Peyer's patch (tissue), 4 donors: ENCODE results near the gene TRAF2. TPM values are rescaled to one million over a fixed set of nuclear protein-coding genes. Genes with fewer than 3 reads are reported as not detected.

Experiments
- DNase-seq, 3 donors: peaks; one replicate each; pipeline ENCODE4 v3.0.0-alpha.2; 2017 to 2019
- H3K27ac ChIP-seq, 4 donors: fragments of 200-600 bp; sonication (generic); one replicate each; pipeline ENCODE4 v1.5.1; 2016 to 2019
- H3K27me3 ChIP-seq, 2 donors: fragments of 200-600 bp; sonication (generic); one replicate each; pipeline ENCODE4 v1.5.1; 2019
- H3K36me3 ChIP-seq, 3 donors: fragments of 200-600 bp; sonication (generic); one replicate each; pipeline ENCODE4 v1.5.1; 2016 to 2019
- H3K4me1 ChIP-seq, 4 donors: fragments of 200-600 bp; sonication (generic); one replicate each; pipeline ENCODE4 v1.5.1; 2016 to 2019
- H3K4me3 ChIP-seq, 4 donors: fragments of 200-600 bp; sonication (generic); 1 replicate in 3 of 4; 2 replicates in 1 of 4; pipeline ENCODE4 v1.5.1; 2016 to 2019; ENCODE audit warnings: mild to moderate bottlenecking in 1 of 4
- H3K9me3 ChIP-seq, 4 donors: fragments of 200-600 bp; sonication (generic); one replicate each; pipeline ENCODE4 v1.5.1; 2016 to 2019; ENCODE audit warnings: mild to moderate bottlenecking in 1 of 4
- POLR2A ChIP-seq, 2 donors: fragments of 450-650 bp; IDR thresholded peaks; one replicate each; pipeline ENCODE4 v1.5.1; 2017; ENCODE audit warnings: antibody characterized with exemption in 2 of 2, mild to moderate bottlenecking in 2 of 2, moderate library complexity in 2 of 2
- total RNA-seq, 4 donors: library from RNA; depleted of rRNA; stranded (reverse); fragments of >200 nt; gene quantifications; one replicate each; pipeline ENCODE4 v1.1.0, GENCODE V29; 2016
- TF ChIP-seq, protein P1 (sequence below), 6 experiments: fragments of 450-650 bp in 4 of 6; fragments of 200-600 bp in 2 of 6; sonication (generic) in 1 of 6; IDR thresholded peaks; one replicate each; pipeline ENCODE4 v1.5.1; 2017 to 2019; ENCODE audit warnings: antibody characterized with exemption in 6 of 6, mild to moderate bottlenecking in 3 of 6, moderate library complexity in 1 of 6

The TRAF2 gene
- total RNA-seq, 4 donors from 2014 or later: 17.5 to 75.1 (median 22.2) TPM

DNA sequence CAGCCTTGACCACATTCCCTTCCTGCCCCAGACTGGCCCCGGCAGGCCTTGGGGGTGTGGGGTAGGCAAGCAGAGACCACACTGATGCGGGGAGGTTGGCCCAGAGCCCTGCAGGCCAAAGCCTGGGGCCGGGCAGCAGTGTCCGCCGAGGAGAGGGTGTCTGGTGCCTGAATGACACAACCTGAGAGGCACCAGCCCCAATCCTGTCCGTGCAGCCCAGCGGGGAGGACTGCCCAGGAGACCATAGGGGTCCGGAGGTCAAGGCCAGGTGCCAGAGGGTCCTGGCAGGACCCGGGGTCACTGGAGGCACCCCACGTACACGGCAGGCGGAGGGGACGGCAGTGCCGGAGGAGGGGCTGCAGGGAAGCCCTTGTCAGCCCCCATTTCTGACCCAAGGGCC, 85.4 kb downstream of the TRAF2 start:
- no peak for TF ChIP-seq POLR2A (IDR thresholded peaks at IDR 0.05)
- TF ChIP-seq, protein P1, sequence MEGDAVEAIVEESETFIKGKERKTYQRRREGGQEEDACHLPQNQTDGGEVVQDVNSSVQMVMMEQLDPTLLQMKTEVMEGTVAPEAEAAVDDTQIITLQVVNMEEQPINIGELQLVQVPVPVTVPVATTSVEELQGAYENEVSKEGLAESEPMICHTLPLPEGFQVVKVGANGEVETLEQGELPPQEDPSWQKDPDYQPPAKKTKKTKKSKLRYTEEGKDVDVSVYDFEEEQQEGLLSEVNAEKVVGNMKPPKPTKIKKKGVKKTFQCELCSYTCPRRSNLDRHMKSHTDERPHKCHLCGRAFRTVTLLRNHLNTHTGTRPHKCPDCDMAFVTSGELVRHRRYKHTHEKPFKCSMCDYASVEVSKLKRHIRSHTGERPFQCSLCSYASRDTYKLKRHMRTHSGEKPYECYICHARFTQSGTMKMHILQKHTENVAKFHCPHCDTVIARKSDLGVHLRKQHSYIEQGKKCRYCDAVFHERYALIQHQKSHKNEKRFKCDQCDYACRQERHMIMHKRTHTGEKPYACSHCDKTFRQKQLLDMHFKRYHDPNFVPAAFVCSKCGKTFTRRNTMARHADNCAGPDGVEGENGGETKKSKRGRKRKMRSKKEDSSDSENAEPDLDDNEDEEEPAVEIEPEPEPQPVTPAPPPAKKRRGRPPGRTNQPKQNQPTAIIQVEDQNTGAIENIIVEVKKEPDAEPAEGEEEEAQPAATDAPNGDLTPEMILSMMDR (IDR thresholded peaks at IDR 0.05): no peak
- DNase-seq: no peak
- Histone ChIP-seq H3K4me1 (peaks cover 0 to 11% (median 0%) of the 10 kb centered on the region in 4 donors), H3K9me3 (no peaks in the 10 kb centered on the region), H3K27me3 (no peaks in the 10 kb centered on the region), H3K36me3 (no peaks in the 10 kb centered on the region), H3K4me3 (no peak overlapping the region), H3K27ac (no peak overlapping the region)

DNA sequence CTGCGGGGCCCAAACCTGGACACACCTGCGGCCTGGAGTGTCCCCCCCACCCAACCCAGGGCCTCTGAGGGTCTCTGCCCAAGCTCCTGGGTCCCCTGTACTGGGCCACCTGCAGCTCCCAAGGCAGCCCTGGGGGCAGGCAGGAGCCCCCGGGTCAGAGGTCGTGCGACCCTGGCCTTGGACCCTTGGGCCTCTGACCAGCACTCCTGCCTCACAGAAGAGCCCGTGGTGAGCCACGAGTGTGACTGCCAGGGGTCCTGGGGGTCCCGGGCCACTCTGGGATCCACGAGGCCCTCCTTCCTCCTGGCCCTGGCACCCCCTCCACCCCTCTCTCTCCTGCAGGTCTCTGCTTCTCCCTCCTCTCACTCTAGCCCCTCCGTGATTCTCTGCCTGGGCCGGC, 86.0 kb downstream of the TRAF2 start:
- Histone ChIP-seq H3K36me3 (no peaks in the 10 kb centered on the region), H3K27ac (no peak overlapping the region), H3K9me3 (no peaks in the 10 kb centered on the region), H3K27me3 (no peaks in the 10 kb centered on the region), H3K4me3 (no peak overlapping the region), H3K4me1 (peaks cover 0 to 11% (median 0%) of the 10 kb centered on the region in 4 donors)
- no peak for DNase-seq
- TF ChIP-seq, protein P1 (IDR thresholded peaks at IDR 0.05): no peak
- no peak for TF ChIP-seq POLR2A (IDR thresholded peaks at IDR 0.05)

- Histone ChIP-seq H3K4me1 (peaks cover 0 to 13% (median 2%) of the 10 kb centered on the region in 4 donors), H3K9me3 (no peaks in the 10 kb centered on the region), H3K4me3 (no peak overlapping the region), H3K27ac (no peak overlapping the region), H3K36me3 (no peaks in the 10 kb centered on the region), H3K27me3 (no peaks in the 10 kb centered on the region)
- DNase-seq: no peak
- TF ChIP-seq, protein P1 (IDR thresholded peaks at IDR 0.05): no peak
- TF ChIP-seq POLR2A (IDR thresholded peaks at IDR 0.05): no peak
These were observed 86.4 kb downstream of the TRAF2 start for GRCh38 chr9:136972743-136973142.

DNA sequence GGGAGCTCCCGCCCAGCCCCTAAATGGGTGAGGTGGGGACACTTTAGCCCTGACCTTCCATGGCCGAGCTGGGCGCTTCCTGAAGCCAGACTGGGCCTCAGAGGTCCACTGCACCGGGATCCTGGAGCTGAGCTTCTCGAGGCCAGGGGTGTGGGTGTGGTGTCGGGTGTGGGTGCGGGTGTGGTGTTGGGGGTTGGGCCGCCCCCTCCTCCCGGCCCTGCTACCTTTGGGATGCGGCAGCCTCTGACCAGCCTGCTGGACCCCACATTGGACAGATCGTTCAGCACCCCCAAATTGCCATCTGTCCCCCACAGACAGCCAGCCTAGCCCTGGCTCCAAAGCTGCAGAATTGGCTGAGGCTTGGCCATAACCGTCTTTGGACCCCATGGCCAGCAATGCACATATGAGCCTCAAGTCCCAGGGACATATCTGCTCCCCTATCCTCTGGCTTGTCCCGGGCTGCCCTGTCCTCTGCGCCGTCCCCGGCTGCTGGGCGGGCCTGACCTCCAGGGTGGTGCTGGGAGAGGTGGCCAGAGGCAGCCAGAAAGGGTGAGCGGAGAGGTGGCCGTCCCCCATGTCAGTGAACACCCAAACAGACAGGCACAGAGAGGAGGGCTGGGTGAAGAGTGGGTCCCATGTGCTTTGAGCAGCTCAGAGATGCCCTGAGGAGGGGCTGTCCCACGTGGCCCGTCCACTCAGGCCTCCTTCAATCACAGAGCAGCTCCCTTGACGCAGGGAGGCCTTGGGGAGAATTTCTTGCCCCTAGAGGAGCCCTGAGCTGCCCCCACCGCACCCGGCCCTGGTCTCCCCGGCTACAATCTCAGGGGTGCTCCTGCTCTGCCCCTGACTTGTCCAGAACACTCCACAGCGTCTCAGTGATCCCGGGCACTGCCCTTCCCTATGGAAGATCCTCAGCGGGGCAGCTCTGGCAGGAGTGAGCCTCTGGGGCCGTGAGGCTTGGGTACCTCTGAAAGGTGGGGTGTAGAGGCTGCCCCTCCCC, 87.6 kb downstream of the TRAF2 start:
- H3K36me3 ChIP-seq: no peaks in the 10 kb centered on the region
- no peak overlapping the region for H3K4me3 ChIP-seq
- no peak for DNase-seq
- H3K4me1 ChIP-seq: peaks cover 0 to 19% (median 2%) of the 10 kb centered on the region in 4 donors
- TF ChIP-seq POLR2A (IDR thresholded peaks at IDR 0.05): no peak
- TF ChIP-seq, protein P1 (IDR thresholded peaks at IDR 0.05): no peak
- no peak overlapping the region for H3K27ac ChIP-seq
- H3K27me3 ChIP-seq: no peaks in the 10 kb centered on the region
- H3K9me3 ChIP-seq: no peaks in the 10 kb centered on the region

- no peak for DNase-seq
- TF ChIP-seq, protein P1 (IDR thresholded peaks at IDR 0.05): no peak
- no peak for TF ChIP-seq POLR2A (IDR thresholded peaks at IDR 0.05)
- Histone ChIP-seq H3K4me1 (peaks cover 0 to 19% (median 2%) of the 10 kb centered on the region in 4 donors), H3K36me3 (no peaks in the 10 kb centered on the region), H3K27me3 (no peaks in the 10 kb centered on the region), H3K4me3 (no peak overlapping the region), H3K9me3 (no peaks in the 10 kb centered on the region), H3K27ac (no peak overlapping the region)
These were observed 88.7 kb downstream of the TRAF2 start for GRCh38 chr9:136974817-136975535.
